ENCODE results near the gene KRT13. TPM values are rescaled to one million over a fixed set of nuclear protein-coding genes. Genes with fewer than 3 reads are reported as not detected.

KRT13 gene
- total RNA-seq, 1 experiment from 2014 or later = not detected

DNA sequence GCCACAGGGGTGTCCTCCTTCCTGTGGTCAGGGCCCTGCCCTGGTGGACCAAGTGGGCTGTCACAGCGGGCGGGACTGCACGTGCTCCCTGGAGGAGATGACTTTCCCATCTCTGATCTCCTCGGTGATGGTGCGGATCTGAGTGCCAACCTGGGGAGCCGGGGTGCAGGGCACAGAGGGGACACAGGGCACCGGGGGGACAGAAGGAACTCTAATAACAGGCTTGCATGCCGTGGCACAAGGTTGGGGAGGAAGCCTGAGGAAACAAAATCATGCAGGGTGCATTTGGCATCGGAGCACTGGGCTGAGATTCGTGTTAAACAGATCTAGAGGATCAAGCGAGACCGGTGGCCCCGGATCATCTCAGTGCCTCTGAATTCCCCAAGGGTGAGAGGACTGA is 19.1 kb downstream of the KRT13 start:
- TF ChIP-seq ZNF317 (CRISPR knock-in tag; IDR thresholded peaks at IDR 0.05; ENCODE audit: borderline replicate concordance, low read depth) (no peak), RELA (CRISPR knock-in tag; IDR thresholded peaks at IDR 0.05; ENCODE audit: borderline replicate concordance) (no peak)
- TF ChIP-seq, protein P1, sequence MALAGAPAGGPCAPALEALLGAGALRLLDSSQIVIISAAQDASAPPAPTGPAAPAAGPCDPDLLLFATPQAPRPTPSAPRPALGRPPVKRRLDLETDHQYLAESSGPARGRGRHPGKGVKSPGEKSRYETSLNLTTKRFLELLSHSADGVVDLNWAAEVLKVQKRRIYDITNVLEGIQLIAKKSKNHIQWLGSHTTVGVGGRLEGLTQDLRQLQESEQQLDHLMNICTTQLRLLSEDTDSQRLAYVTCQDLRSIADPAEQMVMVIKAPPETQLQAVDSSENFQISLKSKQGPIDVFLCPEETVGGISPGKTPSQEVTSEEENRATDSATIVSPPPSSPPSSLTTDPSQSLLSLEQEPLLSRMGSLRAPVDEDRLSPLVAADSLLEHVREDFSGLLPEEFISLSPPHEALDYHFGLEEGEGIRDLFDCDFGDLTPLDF (CRISPR knock-in tag; IDR thresholded peaks at IDR 0.05) = peak; percentile 2; the same call in 1 of the 2 replicates
- ChIA-PET CTCF (interaction anchor here (0.6 to 10.9 kb wide), 28 partner anchors 9 to 181 kb away, joined by 3 to 160 read pairs (median 6); partner anchors contain the start of gene KRT19), POLR2A (interaction anchor here (1.4 kb wide), 1 partner anchor 42 kb away, joined by 3 read pairs; the partner anchor contains the start of gene KRT19)
- Mint-ChIP-seq H3K4me1 (no peaks in the 10 kb centered on the region), H3K36me3 (no peaks in the 10 kb centered on the region), H3K9me3 (no peaks in the 10 kb centered on the region), H3K27me3 (ENCODE audit: low read depth) (peaks cover 17% of the 10 kb centered on the region), H3K4me3 (no peak overlapping the region), H3K27ac (no peak overlapping the region)
- ATAC-seq (no peak), DNase-seq (ENCODE audit: low spot score) (no peak)

DNA sequence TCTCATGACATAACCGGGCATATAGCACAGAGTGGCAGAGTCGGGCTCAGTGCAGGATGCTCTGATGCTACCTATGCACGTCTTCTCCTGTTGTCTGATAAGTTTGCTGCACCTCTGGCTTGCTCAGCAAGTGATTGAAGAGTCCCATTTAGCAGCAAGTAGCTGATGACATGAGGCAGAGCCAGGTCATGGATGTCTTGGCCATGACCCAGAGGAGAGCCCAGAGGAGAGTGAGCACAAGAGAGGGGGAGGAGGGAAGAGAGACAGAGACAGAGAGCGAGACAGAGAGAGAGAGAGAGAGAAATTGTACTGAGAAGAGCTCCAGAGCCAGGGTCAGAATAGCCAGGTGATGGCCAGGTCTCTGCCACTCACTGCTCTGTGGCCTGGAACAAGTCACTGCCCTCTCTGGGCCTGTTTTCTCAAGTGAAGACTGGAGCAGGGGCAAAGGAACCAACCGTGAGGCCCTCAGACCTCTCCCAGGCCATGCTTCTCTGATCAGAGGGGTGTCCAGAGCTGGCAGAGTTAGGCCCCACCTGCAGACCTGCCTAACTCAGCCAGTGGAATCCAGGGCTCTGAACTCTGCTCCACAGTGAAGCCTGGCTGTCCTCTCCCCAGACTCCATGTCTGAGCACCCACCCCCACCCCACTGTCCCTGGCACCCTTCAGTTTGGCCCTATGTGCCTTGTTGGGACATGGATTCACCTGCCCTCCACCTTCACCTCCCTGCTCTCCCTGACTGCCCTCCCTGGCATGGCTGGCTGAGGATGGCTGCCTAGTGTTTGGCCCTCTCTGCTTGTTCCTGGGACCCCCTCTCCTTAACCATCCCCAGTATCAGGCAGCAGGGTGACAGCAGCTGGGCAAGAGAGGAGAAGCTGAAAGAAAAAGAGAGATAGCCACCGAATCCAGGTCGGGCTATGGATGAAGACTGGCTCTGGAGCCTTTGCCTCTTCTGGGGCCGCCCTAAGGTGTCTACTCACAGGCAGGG is 20.2 kb downstream of the KRT13 start:
- Mint-ChIP-seq H3K27me3 (ENCODE audit: low read depth) (peaks cover 17% of the 10 kb centered on the region), H3K36me3 (no peaks in the 10 kb centered on the region), H3K9me3 (no peaks in the 10 kb centered on the region), H3K27ac (no peak overlapping the region), H3K4me3 (no peak overlapping the region), H3K4me1 (no peaks in the 10 kb centered on the region)
- POLR2A ChIA-PET = no interaction called here
- no peak for DNase-seq (ENCODE audit: low spot score)
- CTCF ChIA-PET = interaction anchor here (0.6 to 10.9 kb wide), 6 partner anchors 10 to 1481 kb away, joined by 3 to 160 read pairs (median 18); partner anchors contain the start of gene KRT19
- TF ChIP-seq, protein P2, sequence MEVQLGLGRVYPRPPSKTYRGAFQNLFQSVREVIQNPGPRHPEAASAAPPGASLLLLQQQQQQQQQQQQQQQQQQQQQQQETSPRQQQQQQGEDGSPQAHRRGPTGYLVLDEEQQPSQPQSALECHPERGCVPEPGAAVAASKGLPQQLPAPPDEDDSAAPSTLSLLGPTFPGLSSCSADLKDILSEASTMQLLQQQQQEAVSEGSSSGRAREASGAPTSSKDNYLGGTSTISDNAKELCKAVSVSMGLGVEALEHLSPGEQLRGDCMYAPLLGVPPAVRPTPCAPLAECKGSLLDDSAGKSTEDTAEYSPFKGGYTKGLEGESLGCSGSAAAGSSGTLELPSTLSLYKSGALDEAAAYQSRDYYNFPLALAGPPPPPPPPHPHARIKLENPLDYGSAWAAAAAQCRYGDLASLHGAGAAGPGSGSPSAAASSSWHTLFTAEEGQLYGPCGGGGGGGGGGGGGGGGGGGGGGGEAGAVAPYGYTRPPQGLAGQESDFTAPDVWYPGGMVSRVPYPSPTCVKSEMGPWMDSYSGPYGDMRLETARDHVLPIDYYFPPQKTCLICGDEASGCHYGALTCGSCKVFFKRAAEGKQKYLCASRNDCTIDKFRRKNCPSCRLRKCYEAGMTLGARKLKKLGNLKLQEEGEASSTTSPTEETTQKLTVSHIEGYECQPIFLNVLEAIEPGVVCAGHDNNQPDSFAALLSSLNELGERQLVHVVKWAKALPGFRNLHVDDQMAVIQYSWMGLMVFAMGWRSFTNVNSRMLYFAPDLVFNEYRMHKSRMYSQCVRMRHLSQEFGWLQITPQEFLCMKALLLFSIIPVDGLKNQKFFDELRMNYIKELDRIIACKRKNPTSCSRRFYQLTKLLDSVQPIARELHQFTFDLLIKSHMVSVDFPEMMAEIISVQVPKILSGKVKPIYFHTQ (CRISPR knock-in tag; IDR thresholded peaks at IDR 0.05) = no peak
- TF ChIP-seq, protein P3, sequence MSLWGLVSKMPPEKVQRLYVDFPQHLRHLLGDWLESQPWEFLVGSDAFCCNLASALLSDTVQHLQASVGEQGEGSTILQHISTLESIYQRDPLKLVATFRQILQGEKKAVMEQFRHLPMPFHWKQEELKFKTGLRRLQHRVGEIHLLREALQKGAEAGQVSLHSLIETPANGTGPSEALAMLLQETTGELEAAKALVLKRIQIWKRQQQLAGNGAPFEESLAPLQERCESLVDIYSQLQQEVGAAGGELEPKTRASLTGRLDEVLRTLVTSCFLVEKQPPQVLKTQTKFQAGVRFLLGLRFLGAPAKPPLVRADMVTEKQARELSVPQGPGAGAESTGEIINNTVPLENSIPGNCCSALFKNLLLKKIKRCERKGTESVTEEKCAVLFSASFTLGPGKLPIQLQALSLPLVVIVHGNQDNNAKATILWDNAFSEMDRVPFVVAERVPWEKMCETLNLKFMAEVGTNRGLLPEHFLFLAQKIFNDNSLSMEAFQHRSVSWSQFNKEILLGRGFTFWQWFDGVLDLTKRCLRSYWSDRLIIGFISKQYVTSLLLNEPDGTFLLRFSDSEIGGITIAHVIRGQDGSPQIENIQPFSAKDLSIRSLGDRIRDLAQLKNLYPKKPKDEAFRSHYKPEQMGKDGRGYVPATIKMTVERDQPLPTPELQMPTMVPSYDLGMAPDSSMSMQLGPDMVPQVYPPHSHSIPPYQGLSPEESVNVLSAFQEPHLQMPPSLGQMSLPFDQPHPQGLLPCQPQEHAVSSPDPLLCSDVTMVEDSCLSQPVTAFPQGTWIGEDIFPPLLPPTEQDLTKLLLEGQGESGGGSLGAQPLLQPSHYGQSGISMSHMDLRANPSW (CRISPR knock-in tag; conservative IDR thresholded peaks at IDR 0.05; ENCODE audit: low read depth) = no peak
- TF ChIP-seq, protein P4, sequence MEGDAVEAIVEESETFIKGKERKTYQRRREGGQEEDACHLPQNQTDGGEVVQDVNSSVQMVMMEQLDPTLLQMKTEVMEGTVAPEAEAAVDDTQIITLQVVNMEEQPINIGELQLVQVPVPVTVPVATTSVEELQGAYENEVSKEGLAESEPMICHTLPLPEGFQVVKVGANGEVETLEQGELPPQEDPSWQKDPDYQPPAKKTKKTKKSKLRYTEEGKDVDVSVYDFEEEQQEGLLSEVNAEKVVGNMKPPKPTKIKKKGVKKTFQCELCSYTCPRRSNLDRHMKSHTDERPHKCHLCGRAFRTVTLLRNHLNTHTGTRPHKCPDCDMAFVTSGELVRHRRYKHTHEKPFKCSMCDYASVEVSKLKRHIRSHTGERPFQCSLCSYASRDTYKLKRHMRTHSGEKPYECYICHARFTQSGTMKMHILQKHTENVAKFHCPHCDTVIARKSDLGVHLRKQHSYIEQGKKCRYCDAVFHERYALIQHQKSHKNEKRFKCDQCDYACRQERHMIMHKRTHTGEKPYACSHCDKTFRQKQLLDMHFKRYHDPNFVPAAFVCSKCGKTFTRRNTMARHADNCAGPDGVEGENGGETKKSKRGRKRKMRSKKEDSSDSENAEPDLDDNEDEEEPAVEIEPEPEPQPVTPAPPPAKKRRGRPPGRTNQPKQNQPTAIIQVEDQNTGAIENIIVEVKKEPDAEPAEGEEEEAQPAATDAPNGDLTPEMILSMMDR (IDR thresholded peaks at IDR 0.05) = no peak
- TF ChIP-seq, protein P5, sequence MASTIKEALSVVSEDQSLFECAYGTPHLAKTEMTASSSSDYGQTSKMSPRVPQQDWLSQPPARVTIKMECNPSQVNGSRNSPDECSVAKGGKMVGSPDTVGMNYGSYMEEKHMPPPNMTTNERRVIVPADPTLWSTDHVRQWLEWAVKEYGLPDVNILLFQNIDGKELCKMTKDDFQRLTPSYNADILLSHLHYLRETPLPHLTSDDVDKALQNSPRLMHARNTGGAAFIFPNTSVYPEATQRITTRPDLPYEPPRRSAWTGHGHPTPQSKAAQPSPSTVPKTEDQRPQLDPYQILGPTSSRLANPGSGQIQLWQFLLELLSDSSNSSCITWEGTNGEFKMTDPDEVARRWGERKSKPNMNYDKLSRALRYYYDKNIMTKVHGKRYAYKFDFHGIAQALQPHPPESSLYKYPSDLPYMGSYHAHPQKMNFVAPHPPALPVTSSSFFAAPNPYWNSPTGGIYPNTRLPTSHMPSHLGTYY (CRISPR knock-in tag; IDR thresholded peaks at IDR 0.05) = no peak
- TF ChIP-seq, protein P6, sequence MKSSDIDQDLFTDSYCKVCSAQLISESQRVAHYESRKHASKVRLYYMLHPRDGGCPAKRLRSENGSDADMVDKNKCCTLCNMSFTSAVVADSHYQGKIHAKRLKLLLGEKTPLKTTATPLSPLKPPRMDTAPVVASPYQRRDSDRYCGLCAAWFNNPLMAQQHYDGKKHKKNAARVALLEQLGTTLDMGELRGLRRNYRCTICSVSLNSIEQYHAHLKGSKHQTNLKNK (CRISPR knock-in tag; IDR thresholded peaks at IDR 0.05) = no peak
- no peak for TF ChIP-seq CREM (CRISPR knock-in tag; IDR thresholded peaks at IDR 0.05)
- TF ChIP-seq GRHL2 (CRISPR knock-in tag; IDR thresholded peaks at IDR 0.05; ENCODE audit: insufficient replicate concordance, severe bottlenecking) = no peak
- no peak for TF ChIP-seq EMX1 (CRISPR knock-in tag; IDR thresholded peaks at IDR 0.05)
- TF ChIP-seq MXD4 (CRISPR knock-in tag; IDR thresholded peaks at IDR 0.05; ENCODE audit: borderline replicate concordance) = no peak
- TF ChIP-seq, protein P7, sequence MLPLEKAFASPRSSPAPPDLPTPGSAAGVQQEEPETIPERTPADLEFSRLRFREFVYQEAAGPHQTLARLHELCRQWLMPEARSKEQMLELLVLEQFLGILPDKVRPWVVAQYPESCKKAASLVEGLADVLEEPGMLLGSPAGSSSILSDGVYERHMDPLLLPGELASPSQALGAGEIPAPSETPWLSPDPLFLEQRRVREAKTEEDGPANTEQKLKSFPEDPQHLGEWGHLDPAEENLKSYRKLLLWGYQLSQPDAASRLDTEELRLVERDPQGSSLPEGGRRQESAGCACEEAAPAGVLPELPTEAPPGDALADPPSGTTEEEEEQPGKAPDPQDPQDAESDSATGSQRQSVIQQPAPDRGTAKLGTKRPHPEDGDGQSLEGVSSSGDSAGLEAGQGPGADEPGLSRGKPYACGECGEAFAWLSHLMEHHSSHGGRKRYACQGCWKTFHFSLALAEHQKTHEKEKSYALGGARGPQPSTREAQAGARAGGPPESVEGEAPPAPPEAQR (CRISPR knock-in tag; IDR thresholded peaks at IDR 0.05) = no peak
- TF ChIP-seq, protein P8, sequence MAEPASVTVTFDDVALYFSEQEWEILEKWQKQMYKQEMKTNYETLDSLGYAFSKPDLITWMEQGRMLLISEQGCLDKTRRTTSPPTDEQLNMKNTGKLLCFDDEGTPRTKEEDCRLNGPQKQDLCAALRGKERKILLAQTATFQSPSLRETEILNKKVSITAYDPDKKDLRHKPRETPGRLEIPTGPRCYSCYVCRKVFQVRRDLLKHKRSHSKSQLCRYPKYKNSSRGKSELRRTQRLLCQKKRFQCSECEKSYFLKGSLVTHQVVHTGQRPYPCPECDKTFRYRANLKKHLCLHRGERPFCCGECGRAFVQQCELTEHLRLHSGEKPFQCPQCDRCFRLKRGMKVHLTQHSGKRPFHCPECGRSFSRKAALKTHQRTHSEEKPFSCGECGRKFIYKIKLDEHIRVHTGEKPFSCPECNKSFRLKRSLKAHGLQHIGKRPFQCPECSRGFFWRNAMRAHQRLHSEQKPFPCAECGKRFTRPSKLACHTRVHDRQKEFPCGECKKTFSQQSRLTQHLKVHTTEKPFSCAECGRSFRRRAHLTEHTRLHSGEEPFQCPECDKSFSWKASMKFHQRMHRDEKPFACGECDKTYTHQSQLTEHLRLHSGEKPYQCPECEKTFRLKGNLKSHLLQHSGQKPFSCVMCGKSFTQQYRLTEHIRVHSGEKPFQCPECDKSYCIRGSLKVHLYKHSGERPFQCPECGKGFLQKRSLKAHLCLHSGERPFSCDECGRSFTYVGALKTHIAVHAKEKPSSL (CRISPR knock-in tag; conservative IDR thresholded peaks at IDR 0.05) = no peak
- no peak for ATAC-seq
